Tibial artery (tissue), 4 donors: Measurements from ENCODE around the gene CRIP3.
"Not testable (repeated sequence)": the region's sequence is repeated elsewhere in the genome, so short reads cannot be mapped to it uniquely, and the experiment has no call there.

ENCODE experiments used
- DNase-seq, 2 donors: peaks; one replicate each; pipeline ENCODE4 v3.0.0-alpha.2; 2019
- H3K27ac ChIP-seq, 2 donors: fragments of 200-600 bp; sonication (generic) in 1 of 2; 1 replicate in 1 of 2; 2 replicates in 1 of 2; pipeline ENCODE4 v1.5.1; 2018 to 2019; ENCODE audit warnings: mild to moderate bottlenecking in 1 of 2
- H3K27me3 ChIP-seq, 2 donors: fragments of 200-600 bp; sonication (generic) in 1 of 2; one replicate each; pipeline versions ENCODE4 v1.5.1 to v1.6.0; 2016 to 2019
- H3K36me3 ChIP-seq, 3 donors: fragments of 200-600 bp; sonication (generic) in 2 of 3; one replicate each; pipeline ENCODE4 v1.5.1; 2016 to 2019; ENCODE audit warnings: mild to moderate bottlenecking in 2 of 3
- H3K4me1 ChIP-seq, 4 donors: fragments of 200-600 bp; sonication (generic) in 2 of 4; 1 replicate in 3 of 4; 2 replicates in 1 of 4; pipeline ENCODE4 v1.5.1; 2016 to 2019
- H3K4me3 ChIP-seq, 2 donors: fragments of 200-600 bp; sonication (generic) in 1 of 2; 1 replicate in 1 of 2; 2 replicates in 1 of 2; pipeline ENCODE4 v1.5.1; 2018 to 2019; ENCODE audit warnings: mild to moderate bottlenecking in 2 of 2
- H3K9me3 ChIP-seq, 3 donors: fragments of 200-600 bp; sonication (generic) in 1 of 3; one replicate each; pipeline ENCODE4 v1.5.1; 2016 to 2019
- intact Hi-C: fragments of 100-400 bp; cut with DNase I; formaldehyde crosslinking; loops from one replicate; pipeline ENCODE4 v1.15.0; 2023; ENCODE audit warnings: low total_unique reads
- TF ChIP-seq, protein P1 (sequence below), 2 experiments: fragments of 200-600 bp in 1 of 2; fragments of 450-650 bp in 1 of 2; IDR thresholded peaks; one replicate each; pipeline ENCODE4 v1.5.1; 2017 to 2019; ENCODE audit warnings: antibody characterized with exemption in 2 of 2, mild to moderate bottlenecking in 1 of 2, moderate library complexity in 1 of 2

CRIP3 gene, protein sequence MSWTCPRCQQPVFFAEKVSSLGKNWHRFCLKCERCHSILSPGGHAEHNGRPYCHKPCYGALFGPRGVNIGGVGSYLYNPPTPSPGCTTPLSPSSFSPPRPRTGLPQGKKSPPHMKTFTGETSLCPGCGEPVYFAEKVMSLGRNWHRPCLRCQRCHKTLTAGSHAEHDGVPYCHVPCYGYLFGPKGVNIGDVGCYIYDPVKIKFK

DNA sequence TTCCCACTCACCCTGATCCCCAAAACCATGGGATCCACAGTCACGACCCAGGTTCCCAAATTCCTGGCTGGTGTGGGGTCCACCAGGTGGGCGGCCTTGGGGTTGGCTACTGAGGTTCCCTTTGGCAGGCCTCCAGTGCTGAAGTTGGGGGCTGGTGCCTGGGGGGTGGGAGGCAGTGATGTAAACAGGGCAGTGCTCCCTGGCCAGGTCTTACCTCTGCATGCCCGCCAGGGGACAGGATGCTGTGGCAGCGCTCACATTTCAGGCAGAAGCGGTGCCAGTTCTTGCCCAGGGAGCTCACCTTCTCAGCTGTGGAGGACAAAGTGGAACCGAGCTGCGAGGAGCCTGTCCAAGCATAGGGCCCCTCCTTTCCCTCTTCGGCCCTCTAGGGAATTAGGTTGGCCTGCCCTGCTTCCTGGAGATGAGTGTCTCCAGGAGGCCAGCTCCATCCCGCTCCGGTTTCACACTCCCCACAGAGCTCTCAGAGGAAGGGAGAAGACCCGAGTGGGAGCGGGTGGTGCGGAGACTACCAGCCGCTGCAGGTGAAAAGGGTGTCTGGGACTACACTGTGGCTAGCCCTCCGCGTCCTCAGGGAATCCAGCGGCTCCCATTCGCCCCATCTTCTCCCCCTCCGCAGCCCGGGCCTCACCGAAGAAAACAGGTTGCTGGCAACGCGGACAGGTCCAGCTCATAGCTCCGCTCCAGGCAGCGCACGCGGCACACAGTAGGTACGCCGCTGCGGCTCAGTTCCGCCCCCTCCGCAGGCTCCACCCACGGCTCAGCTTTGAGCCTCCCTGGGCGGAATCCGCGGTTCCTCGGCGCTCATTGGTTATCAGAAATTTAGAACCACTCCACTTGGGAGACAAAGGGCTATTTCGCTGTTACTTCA lies at the start of gene CRIP3:
Gene CRIP3 (minus strand): TSS at position 726 of the 889 bp plus-strand sequence. CDS start 34 bp downstream, at position 692.
- Histone ChIP-seq H3K36me3 (no peaks in the 10 kb centered on the region), H3K4me3 (peak within 1 kb of the TSS; percentile 36 to 42), H3K27ac (no peak within 1 kb of the TSS), H3K27me3 (peaks cover 0 to 33% of the 10 kb centered on the region in 2 donors), H3K4me1 (peaks cover 0 to 13% (median 7%) of the 10 kb centered on the region in 4 donors), H3K9me3 (no peaks in the 10 kb centered on the region)
- peak in 1 of 2 donors; percentile 26 for DNase-seq
- TF ChIP-seq, protein P1, sequence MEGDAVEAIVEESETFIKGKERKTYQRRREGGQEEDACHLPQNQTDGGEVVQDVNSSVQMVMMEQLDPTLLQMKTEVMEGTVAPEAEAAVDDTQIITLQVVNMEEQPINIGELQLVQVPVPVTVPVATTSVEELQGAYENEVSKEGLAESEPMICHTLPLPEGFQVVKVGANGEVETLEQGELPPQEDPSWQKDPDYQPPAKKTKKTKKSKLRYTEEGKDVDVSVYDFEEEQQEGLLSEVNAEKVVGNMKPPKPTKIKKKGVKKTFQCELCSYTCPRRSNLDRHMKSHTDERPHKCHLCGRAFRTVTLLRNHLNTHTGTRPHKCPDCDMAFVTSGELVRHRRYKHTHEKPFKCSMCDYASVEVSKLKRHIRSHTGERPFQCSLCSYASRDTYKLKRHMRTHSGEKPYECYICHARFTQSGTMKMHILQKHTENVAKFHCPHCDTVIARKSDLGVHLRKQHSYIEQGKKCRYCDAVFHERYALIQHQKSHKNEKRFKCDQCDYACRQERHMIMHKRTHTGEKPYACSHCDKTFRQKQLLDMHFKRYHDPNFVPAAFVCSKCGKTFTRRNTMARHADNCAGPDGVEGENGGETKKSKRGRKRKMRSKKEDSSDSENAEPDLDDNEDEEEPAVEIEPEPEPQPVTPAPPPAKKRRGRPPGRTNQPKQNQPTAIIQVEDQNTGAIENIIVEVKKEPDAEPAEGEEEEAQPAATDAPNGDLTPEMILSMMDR (IDR thresholded peaks at IDR 0.05) = no peak
- intact Hi-C loops = no loop called here

DNA sequence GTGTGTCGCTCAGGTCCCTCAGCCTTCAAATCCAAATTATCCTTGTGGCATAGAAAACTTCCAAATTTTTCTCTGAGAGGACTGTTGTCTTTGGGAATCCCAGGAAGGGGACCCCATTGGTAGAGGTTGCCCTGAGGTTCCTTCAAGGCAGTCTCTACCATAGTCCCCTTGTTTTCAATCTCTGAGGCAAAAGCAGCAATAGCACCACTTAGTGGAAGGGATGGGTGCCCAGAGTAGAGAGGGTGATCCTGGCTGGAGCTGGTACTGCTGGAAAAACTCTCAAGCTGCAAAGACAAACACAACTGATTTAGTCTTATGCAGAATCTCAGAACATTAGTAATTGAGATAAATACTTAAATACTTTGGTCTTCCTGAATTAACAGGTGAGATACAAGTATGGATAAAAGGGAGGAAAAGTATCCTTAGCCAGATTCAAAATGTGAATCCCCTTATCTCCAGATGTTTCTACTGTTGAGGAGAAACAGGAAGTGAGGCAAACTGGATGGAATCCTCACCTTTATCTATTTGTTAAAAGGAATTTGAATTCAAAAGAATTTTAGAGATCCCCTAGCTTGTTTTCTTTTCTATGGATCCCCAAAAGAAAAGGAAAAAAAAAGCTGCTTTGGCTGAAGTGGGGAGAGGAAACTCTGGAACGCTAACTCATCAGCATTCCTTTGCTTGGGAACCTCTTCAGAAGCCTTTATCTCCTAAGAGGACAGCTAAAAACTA lies 47.4 kb upstream of the CRIP3 start:
- TF ChIP-seq, protein P1 (IDR thresholded peaks at IDR 0.05) = no peak
- peaks cover 46 to 92% (median 67%) of the 10 kb centered on the region in 3 donors for H3K36me3 ChIP-seq

DNA sequence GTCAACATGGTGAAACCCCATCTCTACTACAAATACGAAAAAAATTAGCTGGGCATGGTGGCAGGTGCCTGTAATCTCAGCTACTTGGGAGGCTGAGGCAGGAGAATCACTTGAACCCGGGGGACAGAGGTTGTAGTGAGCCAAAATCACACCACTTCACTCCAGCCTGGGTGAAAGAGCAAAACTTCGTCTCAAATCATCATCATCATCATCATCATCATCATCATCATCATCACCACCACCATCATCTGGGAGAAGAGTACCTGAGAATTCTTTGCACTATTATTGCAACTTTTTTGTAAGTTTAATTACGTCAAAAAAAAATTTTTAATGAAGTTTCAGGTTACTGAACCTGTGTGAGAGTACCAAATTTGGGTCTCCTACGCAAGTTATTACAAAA lies 43.3 kb upstream of the CRIP3 start:
- H3K27me3 ChIP-seq, H3K27ac ChIP-seq, H3K9me3 ChIP-seq, H3K4me3 ChIP-seq, intact Hi-C loops, DNase-seq, H3K4me1 ChIP-seq: not testable (repeated sequence)
- H3K36me3 ChIP-seq = peaks cover 58 to 94% (median 80%) of the 10 kb centered on the region in 3 donors

More for the DNA sequence above, 47.4 kb upstream of the CRIP3 start:
- no peaks in the 10 kb centered on the region for H3K27me3 ChIP-seq
- no peak overlapping the region for H3K27ac ChIP-seq
- DNase-seq = no peak
- intact Hi-C loops = no loop called here
- H3K4me1 ChIP-seq = no peaks in the 10 kb centered on the region
- H3K4me3 ChIP-seq = no peak overlapping the region
- no peaks in the 10 kb centered on the region for H3K9me3 ChIP-seq

DNA sequence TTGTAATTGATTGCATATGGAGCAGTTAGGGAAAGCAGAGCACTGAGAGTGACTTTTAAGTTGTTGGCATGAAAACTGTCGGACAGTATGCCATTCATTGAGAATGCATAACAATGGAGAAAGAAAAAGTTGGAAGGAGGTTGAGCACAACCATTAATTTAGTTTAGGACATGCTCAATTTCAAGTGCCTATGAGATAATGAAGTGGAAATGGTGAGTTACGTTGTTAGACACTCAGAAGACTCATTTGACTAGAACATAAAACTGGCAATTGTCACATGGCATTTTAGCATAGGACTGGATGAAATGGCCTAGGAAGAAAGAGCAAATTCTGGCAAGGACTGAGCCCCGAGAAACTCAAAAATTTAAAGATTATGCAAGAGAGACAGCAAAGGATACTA lies 38.8 kb upstream of the CRIP3 start:
- H3K9me3 ChIP-seq = no peaks in the 10 kb centered on the region
- H3K27ac ChIP-seq = no peak overlapping the region
- H3K36me3 ChIP-seq = peaks cover 55 to 94% (median 55%) of the 10 kb centered on the region in 3 donors
- TF ChIP-seq, protein P1 (IDR thresholded peaks at IDR 0.05) = no peak
- H3K4me1 ChIP-seq = no peaks in the 10 kb centered on the region
- DNase-seq = no peak
- H3K4me3 ChIP-seq = no peak overlapping the region
- intact Hi-C loops = no loop called here
- no peaks in the 10 kb centered on the region for H3K27me3 ChIP-seq

DNA sequence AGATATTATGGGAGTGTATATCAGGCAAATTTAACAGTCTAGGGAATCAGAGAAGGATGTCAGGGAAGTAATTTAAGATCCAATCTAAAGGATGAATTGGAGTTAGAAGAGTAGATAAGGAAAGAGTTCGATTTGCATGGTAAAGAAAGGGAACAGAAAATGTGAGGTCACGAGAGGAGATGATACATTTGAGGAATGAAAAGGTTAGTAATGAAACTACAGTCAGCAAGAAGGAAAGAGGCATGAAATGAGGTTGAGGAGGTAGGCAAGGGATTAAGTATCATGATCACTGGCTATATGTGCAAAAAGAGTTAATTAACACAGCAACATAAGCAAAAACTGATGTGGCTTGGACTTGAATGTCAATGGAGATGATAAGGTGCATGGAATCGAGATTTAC lies 38.4 kb upstream of the CRIP3 start:
- no peak for DNase-seq
- H3K27ac ChIP-seq = no peak overlapping the region
- H3K36me3 ChIP-seq = peaks cover 55 to 94% (median 59%) of the 10 kb centered on the region in 3 donors

DNA sequence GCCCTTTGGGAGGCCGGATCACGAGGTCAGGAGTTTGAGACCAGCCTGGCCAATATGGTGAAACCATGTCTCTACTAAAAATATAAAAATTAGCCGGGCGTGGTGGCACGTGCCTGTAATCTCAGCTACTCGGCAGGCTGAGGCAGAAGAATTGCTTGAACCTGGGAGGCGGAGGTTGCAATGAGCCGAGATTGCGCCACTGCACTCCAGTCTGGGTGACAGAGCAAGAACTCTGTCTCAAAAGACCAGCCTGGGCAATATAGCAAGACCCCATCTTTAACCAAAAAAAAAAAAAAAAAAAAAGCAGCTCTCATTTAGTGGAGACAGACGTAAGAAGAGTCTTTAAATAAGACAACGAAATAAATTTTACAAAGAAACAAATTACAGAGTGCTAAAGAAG lies 37.6 kb upstream of the CRIP3 start:
- DNase-seq, H3K27ac ChIP-seq, H3K4me1 ChIP-seq, intact Hi-C loops, H3K4me3 ChIP-seq, H3K27me3 ChIP-seq, H3K9me3 ChIP-seq: not testable (repeated sequence)
- H3K36me3 ChIP-seq = peaks cover 55 to 94% (median 63%) of the 10 kb centered on the region in 3 donors

More for the DNA sequence above, 38.4 kb upstream of the CRIP3 start:
- H3K4me3 ChIP-seq = no peak overlapping the region
- intact Hi-C loops = no loop called here
- no peaks in the 10 kb centered on the region for H3K27me3 ChIP-seq
- no peaks in the 10 kb centered on the region for H3K4me1 ChIP-seq
- no peaks in the 10 kb centered on the region for H3K9me3 ChIP-seq
- TF ChIP-seq, protein P1 (IDR thresholded peaks at IDR 0.05) = no peak
